HS-27A (cell line): Measurements from ENCODE around the gene DENND1A.
"Not testable (repeated sequence)": the region's sequence is repeated elsewhere in the genome, so short reads cannot be mapped to it uniquely, and the experiment has no call there.

Experiments
- DNase-seq: peaks from one replicate; pipeline ENCODE4 v3.0.0-alpha.2; 2012; ENCODE audit warnings: low read depth, missing footprints

The DENND1A gene

DNA sequence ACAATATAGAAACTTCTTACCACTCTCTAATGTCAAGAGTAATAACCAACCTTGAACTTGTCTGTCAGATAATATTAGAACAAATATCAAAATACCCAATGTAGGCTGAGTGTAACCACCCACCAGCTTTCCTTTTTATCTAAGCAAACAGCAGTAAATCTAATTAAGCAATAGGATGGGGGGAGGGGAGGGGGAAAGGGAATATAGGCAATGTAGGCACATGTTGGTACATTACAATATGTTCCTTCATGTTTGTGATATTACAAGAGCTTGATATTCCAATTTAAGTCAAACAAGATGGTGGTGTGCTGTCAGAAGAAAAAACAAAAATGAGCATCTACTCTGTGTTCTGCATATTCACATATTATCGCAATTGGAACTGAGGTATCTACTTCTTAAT, 158.2 kb downstream of the DENND1A start:
- no peak for DNase-seq

DNA sequence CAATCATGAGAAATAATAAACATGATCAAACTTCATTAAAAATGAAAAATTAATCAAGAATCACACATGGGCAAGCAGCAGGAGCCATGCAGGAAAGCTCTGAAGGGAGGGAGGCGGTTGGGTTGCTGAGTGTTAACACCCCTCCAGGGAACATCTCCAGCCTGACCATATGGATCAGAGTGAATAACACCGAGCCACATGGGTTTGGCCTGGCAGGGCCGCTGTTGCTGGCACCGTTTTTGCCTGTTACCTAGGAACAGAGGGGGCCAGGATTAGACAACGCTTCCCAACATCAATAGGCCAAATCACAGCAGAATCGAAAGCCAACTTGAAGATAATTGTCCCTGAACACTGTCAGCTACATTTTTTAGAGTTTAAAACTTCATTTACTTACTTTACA, 160.2 kb downstream of the DENND1A start:
- no peak for DNase-seq

DNA sequence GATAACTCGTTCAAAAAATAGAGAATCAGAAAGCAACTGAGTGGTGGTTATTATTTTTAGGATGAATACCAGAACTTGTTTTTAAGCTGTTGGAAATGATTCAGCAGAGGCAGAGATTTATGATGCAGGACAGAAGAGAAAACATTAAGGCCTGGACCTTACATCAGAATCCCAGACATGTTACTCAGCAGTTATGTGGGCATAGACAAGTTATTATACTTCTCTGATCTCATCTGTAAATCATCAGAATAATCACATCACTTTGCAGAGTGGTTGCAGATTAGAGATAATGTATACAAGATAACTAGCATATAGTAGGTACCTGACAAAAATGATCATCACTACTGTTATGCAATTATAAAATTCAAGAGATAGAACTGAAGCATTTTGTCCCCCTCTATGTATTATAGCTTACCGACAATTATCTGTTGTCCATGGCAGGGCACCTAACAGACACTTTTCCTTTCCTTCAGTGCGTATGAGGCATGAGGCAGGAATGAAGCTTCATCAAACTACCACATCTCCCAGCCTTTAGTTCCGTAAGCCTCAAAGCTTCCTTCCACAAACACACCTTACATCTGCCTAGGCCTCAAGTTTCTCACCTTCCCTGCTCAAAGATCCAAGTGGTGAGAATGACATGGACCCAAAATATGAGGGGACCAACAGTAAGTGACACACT, 165.9 kb downstream of the DENND1A start:
- DNase-seq, result peak; percentile 22

DNA sequence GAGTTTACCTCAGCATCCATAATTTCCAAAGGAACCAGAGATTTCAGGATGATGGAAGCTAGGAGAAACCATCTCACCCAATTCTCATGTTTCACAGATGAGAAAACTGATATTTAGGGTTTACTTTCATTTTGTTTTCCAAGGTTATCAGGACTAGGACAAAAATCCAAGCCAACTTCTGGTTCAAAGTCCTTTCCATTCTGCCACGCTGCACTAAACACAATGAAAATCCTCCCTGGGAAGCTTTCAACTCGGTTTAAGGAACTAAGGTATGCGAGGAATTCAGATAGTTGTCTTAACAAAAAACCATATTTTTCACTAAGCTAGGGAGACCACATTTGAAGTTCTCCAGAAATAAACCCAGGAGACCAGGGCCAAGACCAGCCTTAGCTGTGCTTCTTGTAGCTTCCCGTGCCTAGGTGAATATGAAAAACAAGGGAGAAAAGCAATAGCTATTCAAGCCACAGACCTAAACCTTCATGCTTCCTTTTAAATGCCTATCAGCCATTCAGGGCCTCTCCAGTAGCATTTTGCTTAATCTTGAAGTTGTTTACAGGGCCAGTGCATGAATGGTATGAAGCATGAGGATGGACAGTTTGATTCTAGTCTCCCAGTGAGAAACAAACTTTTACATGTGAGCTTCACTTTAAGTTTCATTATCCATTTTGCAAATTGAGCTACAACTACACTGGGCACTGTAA, 167.9 kb downstream of the DENND1A start:
- peak; percentile 23 for DNase-seq

DNA sequence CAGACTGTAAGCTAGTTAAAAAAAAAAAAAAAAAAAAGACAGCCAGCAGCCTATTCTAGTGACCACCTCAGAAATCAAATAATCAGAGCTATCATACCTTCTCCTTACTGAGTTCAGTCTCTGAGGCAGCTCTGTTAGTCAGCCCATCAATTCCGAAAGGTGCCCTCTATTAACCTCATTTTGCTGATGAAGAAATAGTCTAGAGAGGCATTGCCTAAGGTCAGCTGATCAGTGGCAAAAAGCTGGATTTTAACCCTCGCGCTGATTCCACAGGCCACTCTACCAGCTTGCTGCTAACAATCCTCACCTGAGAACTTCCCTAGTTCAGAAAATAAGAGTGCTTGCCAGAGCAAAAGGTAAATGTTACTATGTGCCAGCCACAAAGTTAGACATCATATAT, 172.0 kb downstream of the DENND1A start:
- no peak for DNase-seq

DNA sequence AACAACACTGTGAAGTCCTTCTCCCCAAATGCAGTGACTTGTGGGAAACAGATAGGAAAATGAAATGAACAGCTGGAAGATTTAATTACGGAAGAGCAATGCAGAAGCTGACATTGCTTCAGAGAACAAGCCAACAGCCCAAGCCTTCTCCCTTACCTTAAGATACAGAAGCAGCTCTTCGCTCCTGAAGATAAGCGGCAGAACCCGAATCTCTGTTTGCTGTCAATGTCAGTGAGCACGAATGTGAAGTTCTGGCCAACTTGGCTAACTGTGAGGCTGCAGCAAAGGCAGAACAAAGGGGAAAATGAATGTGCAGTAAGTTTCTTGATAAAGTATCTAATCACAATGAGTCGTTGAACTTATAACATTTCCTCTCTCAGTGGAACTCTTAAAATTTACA, 172.4 kb downstream of the DENND1A start:
- DNase-seq, result no peak

DNA sequence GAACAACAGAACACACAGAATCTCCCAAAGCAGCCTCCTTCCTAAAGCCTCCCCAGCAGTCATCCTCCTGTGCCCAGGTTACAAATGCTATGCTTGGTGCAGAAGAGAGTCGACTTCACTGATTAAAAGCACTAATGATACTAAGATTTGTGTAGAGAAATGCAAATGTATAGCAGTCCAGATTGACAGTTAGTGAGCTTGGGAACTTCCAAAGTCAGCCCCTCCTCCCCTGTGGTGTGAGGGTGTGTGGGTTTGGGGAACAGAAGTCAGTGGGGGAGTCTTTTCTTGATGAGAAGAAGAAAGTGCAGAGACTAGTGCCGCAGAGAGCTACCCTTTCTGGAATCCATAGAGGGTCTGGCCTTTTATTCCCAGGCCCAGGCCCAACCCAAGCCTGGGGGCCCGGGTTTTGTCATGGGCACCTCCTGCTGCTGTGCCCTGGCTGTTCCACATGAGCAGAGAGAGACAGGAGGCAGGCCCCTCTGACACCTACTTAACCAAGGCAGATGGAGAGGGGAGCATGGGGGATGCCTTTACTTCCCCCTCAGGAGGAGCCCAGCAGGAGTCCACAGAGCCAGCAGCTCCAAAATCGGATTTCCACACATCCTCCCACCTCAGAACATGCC, 173.3 kb downstream of the DENND1A start:
- DNase-seq, result no peak

DNA sequence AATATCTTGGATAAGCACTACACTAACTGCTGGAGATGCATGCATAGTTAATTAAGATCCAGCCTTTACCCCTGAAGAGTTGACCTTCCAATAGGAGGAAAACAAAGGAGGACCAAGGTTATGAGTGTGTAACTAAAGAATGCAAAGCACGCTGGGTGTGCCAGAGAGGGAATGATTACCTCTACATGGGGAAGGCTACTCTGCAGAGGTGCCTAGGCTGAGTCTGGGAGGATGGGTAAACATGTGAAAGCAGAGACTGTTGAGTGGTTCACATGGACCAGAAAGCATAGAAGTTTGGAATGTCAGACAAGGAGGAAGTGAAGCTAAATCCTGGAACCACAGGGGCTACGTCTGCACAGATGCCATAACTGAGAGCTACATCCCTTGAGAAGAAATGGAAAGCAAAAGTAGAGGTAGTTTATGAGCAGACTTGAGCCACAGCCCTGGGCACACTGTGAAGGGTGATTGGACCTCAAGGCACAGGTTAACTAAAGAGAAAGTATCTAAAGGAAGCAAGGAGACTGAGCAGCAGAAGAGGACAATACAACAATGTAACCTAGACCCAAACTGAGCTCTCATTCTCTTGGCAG, 176.2 kb downstream of the DENND1A start:
- DNase-seq, result no peak

DNA sequence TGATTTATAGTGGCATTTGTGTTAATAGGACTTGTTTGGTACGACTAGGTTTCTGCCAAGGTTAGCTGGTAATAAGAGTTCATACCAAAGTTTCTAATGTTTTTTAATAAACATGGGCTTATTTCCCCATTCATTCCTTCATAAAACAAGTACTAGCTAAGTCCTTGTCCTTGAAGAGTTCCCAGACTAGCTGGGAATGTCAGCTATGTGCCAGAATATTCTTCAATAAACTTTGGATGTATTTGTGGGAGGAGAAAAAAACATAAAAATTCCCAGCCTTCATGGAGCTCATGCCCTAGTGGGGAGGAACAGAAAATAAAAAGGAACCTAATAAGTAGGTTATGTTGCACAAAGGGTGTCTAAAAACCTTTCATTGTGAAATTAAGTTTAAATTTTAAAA, 176.9 kb downstream of the DENND1A start:
- no peak for DNase-seq

DNA sequence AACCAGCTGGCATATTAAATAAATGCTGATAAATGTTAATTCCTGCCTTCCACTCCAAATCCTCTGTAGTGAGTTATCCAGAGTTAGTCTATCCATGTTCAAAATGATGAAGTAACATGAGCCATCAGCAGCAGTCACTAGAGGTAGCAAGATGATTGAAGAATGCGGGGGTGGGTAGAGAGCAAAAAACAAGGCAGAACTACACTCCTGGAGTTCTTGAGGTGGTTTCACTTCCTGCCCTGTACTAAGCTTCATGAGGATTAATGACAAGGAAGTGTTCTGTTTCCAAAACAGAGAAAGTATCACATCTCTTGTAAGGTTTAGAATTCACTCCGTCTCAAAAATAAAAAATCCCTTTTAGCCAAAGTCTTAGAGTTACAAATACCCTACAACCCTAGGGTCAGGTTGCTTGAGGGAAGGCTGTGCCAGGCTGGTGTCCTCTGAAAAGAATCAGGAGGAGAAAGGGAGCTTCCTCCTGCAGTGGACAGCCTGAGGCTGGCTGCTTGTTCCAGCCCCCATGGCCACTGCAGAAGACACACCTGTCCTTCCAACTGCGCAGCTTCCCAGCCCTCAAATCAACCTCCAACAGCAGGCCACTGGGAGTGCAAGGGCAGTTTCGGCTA, 180.2 kb downstream of the DENND1A start:
- no peak for DNase-seq

DNA sequence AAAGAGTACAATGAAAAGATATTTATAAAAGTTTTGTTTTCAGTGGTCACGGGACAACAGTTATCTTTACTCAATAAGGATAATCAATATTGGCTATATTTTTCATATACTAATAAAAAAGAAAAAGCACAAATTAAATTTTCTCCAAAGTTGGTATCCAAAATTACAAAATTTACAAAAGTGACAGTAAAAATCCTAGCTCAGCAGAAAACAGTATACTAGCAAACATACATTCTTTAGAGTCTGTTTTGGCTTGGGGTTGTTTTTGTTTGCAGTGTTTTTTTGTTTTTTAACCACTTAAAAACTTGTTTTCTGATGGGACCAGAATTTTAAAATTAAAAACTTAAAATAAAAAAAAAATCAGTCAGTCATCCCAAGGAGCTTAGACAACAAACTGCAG, 183.2 kb downstream of the DENND1A start:
- no peak for DNase-seq

DNA sequence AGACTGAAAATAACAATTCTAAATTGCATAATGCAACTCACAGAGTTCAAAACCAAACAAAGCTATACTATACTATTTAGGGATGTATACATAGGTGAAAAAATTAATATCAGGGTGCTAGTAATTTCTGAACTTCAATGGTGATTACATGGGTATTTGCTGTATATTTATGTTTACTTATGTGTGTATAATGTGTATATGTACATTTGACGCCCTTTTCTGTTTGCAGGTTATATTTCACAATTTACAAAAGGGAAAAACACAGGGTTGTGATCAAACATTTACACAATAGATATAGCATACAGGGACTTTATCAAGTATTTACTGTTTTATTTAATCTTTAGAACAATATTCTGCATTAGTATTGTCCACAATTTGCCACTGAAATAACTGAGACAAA, 184.0 kb downstream of the DENND1A start:
- no peak for DNase-seq

DNA sequence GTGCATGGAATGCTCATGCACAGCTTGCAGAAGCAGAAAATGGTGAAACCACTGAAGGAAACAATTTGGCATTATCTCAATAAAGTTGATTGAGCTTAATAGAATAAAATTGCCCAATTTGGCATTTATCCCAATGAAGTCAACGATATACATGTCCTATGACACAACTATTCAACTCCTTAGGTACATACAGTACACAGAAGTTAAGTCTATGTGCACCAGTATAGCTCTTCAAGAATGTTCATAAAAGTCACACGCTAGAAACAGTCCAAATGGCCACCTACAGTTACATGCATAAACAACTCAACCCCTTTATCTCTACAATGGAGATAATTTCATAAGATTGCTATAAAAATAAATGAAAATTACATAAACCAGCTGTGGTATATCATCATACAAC, 184.5 kb downstream of the DENND1A start:
- no peak for DNase-seq

DNA sequence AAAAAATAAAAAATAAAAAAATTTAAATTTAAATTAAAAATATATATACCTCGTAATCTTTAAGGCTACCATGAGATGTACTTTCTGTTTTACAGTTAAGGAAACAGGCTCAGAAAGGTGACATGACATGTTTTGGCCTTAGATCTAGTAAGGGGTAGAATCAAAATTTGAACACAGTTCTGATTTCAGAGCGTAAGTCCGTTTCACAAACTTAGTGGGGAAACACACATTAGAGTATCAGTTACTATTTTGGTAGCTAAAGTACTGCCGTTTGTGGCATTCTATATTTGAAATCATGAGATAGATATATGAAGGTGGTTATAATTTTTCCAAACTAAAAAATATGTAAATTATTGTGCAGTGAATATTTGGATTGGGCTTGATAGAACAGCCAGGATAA, 186.2 kb downstream of the DENND1A start:
- DNase-seq, result no peak

DNA sequence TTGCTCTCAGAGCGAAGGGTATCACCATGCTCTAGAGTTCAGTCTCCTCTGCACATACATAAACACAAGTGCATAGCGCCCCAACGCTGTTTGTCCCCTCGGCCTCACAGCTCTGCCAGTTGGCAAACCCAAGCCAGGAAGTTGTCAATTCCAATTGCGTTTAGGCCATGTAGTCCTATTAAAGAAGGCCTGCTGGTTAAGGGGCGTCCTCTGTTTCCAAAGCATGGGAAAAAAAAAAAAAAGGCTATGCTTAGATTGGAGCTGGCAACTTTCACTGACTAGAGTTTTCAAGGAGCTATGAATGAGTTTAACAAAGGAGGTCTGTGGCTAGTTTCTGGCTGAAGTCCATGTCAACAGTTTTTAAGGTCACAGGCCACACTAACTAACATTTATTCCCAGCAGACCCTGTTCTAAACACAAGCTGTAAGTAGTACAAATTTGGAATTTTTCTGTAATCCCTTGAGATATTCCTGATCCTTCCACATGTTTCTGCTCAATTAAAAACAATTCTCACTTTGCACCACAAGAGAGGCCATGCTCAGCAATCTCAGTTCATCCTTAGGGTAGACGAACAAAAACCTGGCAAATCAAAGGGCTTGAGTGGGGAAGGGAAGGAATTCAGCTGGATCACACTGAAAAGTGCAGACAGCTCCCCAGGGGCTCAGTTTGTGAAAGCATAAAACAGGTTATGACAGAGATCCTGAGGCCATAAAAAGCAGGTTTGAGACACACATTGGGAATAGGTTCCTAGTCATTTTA, 187.7 kb downstream of the DENND1A start:
- no peak for DNase-seq

DNA sequence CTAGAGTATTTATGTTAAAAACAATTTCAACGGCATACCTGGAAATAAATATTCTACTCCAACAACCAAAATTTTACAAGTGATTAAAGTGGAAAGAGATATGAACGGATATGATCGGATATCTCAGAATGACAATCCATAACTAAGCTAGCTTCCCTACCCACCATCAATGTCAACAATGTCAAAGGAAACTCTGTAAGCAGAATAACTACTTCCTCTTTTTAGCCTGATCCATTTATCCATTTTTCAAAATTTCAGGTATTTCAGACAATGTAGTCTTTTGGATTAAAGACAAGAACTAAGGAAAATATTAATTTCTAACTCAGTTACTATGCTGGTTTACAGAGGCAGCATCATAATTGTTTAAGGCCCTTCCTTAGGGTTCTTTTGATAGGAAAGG, 188.7 kb downstream of the DENND1A start:
- no peak for DNase-seq

DNA sequence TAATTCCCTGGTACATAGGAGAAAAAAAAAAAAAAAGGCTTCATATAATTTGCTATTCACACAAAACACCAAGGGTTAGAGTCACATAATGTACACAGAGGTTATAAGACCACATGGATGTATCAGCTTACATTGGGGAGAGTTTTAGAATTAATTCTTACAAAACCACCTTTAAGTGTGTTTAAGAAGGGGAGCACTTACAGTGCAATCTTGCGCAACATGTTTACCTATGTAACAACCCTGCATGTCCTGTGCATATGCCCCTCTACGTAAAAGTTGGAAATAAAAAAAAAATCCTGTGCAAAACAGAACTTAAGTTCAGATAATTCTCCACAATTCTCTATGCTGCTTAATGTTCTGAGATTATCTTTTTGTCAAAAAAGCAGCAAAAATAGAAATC, 190.0 kb downstream of the DENND1A start:
- no peak for DNase-seq

DNA sequence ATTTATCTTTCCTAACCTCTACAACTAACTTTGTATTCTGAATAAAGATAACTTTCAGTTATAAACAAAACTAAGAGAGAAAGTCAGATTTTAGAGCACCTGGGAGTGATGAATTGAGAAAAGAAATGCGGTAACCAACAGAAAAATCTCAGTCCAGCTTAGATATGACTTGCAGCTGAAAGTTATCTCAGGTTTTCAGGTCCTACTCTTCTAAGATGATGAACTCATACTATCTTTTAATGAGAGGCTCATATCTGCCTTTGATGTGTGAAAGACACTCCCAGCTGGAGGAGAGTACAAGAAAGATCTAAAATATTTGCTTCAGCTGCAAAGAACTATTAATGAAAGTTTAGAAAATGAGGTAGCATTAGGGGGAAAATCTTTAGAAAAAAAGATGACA, 190.5 kb downstream of the DENND1A start:
- no peak for DNase-seq

DNA sequence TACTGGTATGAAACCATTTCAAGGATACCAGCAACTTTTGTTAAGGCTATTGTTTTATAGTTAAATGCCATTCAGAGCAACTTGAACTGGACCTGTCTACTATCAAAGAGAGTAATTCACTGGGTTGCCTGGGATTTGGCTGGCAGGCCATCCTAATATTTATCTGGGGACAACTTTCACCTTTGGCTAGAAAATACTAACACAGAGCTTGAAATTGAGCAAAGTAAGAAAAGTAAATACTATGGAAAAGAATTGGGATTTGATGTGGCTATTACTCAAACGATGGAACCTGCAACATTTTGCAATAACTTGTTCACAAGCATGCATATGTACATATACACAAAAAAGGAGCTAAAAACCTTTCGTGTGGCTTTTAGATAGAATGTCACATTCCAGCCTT, 191.3 kb downstream of the DENND1A start:
- DNase-seq, result no peak

DNA sequence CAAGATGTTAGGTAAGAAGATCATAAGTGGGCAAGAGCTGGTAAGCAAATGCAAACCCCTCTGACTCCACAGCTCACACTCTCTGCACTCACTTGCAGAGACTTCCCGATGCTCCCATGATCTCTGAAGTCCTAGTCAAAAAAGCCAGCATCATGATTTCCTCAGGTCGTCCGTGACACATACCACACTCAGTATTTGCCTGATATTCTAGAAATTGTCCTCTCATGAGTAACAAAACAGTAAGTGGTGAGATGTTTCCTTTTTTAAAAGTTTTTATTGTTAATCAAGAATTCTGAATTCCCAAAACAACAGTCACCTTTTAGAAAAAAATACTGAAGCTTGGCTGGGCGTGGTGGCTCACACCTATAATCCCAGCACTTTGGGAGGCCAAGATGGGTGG, 194.6 kb downstream of the DENND1A start:
- no peak for DNase-seq

DNA sequence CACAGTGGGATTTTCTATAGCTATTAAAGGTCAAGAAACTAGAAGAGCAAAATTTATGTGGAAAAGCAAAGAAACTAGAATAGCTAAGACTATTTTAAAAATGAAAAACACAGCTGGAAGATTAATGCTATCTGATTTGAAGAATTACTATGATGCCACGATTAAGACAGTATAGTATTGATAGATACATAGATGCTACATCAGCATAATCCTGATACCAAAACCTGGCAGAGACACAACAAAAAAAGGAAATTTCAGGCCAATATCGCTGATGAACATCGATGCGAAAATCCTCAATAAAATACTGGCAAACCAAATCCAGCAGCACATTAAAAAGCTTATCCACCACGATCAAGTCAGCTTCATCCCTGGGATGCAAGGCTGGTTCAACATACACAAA, 201.4 kb downstream of the DENND1A start:
- not testable (repeated sequence) for DNase-seq

DNA sequence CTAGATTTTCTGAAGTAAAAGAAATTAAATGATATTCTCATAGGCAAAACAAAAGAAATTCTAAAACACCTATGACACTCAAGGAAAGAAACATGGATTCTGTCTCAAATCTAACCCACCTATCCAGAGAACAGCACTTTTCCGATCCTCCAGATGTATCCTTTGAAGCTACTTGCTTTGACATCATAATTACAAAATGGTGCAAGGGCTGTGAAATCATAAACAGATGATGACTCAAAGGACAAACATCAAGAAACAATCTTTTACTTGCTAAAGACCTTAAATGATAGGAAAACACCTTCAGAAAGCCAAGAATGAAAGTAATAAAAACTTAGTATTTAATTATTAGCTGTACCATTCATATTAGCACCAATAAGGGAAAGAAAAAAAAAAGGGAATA, 202.6 kb downstream of the DENND1A start:
- DNase-seq, result no peak
